ENCODE data around the gene GPRIN3.

The GPRIN3 gene

GRCh38 chr4:89356086-89356485 is 48.5 kb upstream of the GPRIN3 start (continued):
- TF ChIP-seq ZNF473 (tag by site-specific recombination; IDR thresholded peaks at IDR 0.05): no peak
- no peak for TF ChIP-seq YY2 (tag by site-specific recombination; IDR thresholded peaks at IDR 0.05)
- TF ChIP-seq ZNF341 (tag by site-specific recombination; IDR thresholded peaks at IDR 0.05; ENCODE audit: low read depth): no peak
- TF ChIP-seq AEBP2 (tag by site-specific recombination; IDR thresholded peaks at IDR 0.05; ENCODE audit: borderline replicate concordance): no peak
- no peak for TF ChIP-seq ZNF660 (tag by site-specific recombination; IDR thresholded peaks at IDR 0.05)
- no peak for TF ChIP-seq ZNF658 (tag by site-specific recombination; IDR thresholded peaks at IDR 0.05)
- no peak for TF ChIP-seq HOXA7 (CRISPR knock-in tag; IDR thresholded peaks at IDR 0.05; ENCODE audit: borderline replicate concordance)
- no peak for TF ChIP-seq HOXD13 (CRISPR knock-in tag; IDR thresholded peaks at IDR 0.05; ENCODE audit: borderline replicate concordance)
- TF ChIP-seq MEIS1 (CRISPR knock-in tag; IDR thresholded peaks at IDR 0.05; ENCODE audit: borderline replicate concordance): no peak
- no peak for TF ChIP-seq ZNF292 (tag by site-specific recombination; IDR thresholded peaks at IDR 0.05; ENCODE audit: borderline replicate concordance, low read depth)
- no peak for TF ChIP-seq CTCF (tag by site-specific recombination; IDR thresholded peaks at IDR 0.05)
- TF ChIP-seq ZNF214 (tag by site-specific recombination; IDR thresholded peaks at IDR 0.05; ENCODE audit: borderline replicate concordance): no peak
- no peak for TF ChIP-seq ZNF24 (tag by site-specific recombination; IDR thresholded peaks at IDR 0.05)
- no peak for TF ChIP-seq ZNF514 (tag by site-specific recombination; IDR thresholded peaks at IDR 0.05)
- no peak for TF ChIP-seq ATF2 (tag by site-specific recombination; IDR thresholded peaks at IDR 0.05; ENCODE audit: low read depth)
- TF ChIP-seq ZNF37A (tag by site-specific recombination; IDR thresholded peaks at IDR 0.05): no peak
- no peak for TF ChIP-seq ZNF768 (tag by site-specific recombination; IDR thresholded peaks at IDR 0.05)
- no peak for TF ChIP-seq ZBTB49 (tag by site-specific recombination; IDR thresholded peaks at IDR 0.05; ENCODE audit: low read depth)
- TF ChIP-seq ZNF391 (tag by site-specific recombination; IDR thresholded peaks at IDR 0.05; ENCODE audit: borderline replicate concordance, low read depth): no peak

- H3K36me3 ChIP-seq (ENCODE audit: control insufficient read depth in 2 of 2, insufficient read depth in 1 of 2, low read length in 2 of 2): no peaks in the 10 kb centered on the region
- H3K4me3 ChIP-seq (ENCODE audit: low read depth, low read length): no peak overlapping the region
- H3K4me1 ChIP-seq (ENCODE audit: control insufficient read depth, insufficient read depth, low read length): peaks cover 14% of the 10 kb centered on the region
- CTCF ChIA-PET: no interaction called here
- POLR2A ChIA-PET: no interaction called here
- H3K9me3 ChIP-seq (ENCODE audit: control insufficient read depth, insufficient read depth, low read depth, low read length): no peaks in the 10 kb centered on the region
- H3K27ac ChIP-seq (ENCODE audit: extremely low read depth, low read depth, low read length): no peak overlapping the region
- TF ChIP-seq OVOL3 (tag by site-specific recombination; IDR thresholded peaks at IDR 0.05) (no peak), ZBTB21 (tag by site-specific recombination; IDR thresholded peaks at IDR 0.05) (no peak), PRDM2 (tag by site-specific recombination; IDR thresholded peaks at IDR 0.05; ENCODE audit: borderline replicate concordance) (no peak), KLF16 (tag by site-specific recombination; IDR thresholded peaks at IDR 0.05) (no peak), ATF2 (tag by site-specific recombination; IDR thresholded peaks at IDR 0.05; ENCODE audit: low read depth) (no peak), MEIS1 (CRISPR knock-in tag; IDR thresholded peaks at IDR 0.05; ENCODE audit: borderline replicate concordance) (no peak)
Observed at GRCh38 chr4:89353514-89353913, 45.9 kb upstream of the GPRIN3 start.

Measured in HEK293 (cell line).